Measurements from ENCODE around the gene MCTS1.

The MCTS1 gene

DNA sequence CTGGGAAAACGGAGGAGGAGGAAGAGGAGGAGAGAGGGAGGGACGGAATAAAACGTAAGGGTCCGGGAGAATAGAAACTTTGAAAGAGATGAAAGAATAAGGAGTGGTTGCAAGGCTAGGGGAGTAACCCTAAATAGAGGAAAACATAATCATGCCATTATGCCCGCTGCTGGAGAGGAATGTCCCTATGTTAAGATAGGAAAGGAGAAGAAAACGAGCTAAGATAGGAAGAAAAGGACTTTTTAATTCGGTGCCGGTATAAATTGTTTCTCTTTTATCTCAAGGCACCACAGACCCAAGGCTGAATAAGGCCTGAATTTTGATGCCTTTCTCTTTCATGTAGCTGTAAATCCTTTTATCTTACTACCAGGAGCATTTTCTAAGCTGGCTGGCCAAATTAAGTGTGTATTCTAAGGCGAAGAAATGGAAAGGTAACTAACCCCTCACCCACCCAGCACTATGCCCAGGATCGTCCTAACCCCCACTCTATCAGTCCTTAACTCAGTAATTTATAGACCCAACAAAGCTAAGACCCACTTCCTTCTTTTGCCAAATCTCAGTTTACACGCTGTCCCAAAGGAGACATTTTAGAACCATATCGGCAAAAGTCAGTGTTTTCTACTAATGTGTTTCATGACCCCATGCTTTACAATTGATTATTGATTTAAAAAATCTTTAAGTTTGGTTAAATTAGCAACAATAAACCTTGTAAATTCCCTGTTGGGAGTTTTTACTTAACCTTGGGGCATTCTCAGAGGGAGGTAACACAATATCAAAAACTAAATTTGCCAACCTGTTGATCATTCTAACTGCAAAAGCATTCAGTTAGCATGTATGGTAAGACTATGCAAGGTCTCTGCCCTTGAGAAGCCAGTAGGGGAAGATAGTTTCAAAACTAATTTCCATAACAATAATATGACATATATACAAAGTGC lies 42.0 kb upstream of the MCTS1 start:
- ChIA-PET CTCF (no interaction called here), POLR2A (ENCODE audit: low non-redundant PET) (interaction anchor here (0.9 kb wide), 1 partner anchor 42 kb away, joined by 3 read pairs; no protein-coding TSS in a partner anchor)
- no peak for TF ChIP-seq CTCF (conservative IDR thresholded peaks at IDR 0.05; ENCODE audit: low read depth)
- peak overlapping the region; percentile 94 for H3K27ac ChIP-seq
- no peak for DNase-seq (ENCODE audit: low spot score)

GRCh38 chrX:120562569-120562926 lies 41.4 kb upstream of the MCTS1 start:
- ChIA-PET CTCF (no interaction called here), POLR2A (ENCODE audit: low non-redundant PET) (no interaction called here)
- H3K27ac ChIP-seq, result no peak overlapping the region

GRCh38 chrX:120564925-120565324 lies 39.0 kb upstream of the MCTS1 start:
- POLR2A ChIA-PET (ENCODE audit: low non-redundant PET), result no interaction called here
- no peak for TF ChIP-seq CTCF (conservative IDR thresholded peaks at IDR 0.05; ENCODE audit: low read depth)
- CTCF ChIA-PET, result no interaction called here
- H3K27ac ChIP-seq, result no peak overlapping the region
- no peak for DNase-seq (ENCODE audit: low spot score)

More at GRCh38 chrX:120562569-120562926, 41.4 kb upstream of the MCTS1 start:
- no peak for TF ChIP-seq CTCF (conservative IDR thresholded peaks at IDR 0.05; ENCODE audit: low read depth)
- DNase-seq (ENCODE audit: low spot score), result no peak

DNA sequence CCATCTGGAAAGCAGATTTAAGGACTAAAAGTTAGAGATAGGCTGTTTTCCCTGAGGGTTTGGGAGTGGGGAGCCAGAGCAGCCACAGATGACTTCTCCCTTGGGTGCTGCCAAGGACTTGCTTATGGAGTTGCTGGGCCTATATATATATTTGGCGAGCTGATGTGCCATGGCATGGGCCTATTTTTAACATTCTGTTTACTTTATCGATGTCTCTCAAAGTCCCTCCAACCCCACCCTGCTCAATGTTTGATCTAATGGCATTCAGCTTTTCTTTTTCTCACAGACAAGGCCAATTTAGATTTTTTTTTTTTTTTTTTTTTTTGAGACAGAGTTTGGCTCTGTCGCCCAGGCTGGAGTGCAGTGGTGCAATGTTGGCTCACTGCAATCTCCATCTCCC lies 37.1 kb upstream of the MCTS1 start:
- no peak overlapping the region for H3K27ac ChIP-seq
- CTCF ChIA-PET, result interaction anchor here (0.6 kb wide), 1 partner anchor 19 kb away, joined by 3 read pairs; no protein-coding TSS in a partner anchor
- no peak for DNase-seq (ENCODE audit: low spot score)
- POLR2A ChIA-PET (ENCODE audit: low non-redundant PET), result no interaction called here
- no peak for TF ChIP-seq CTCF (conservative IDR thresholded peaks at IDR 0.05; ENCODE audit: low read depth)

- no peak for TF ChIP-seq CTCF (conservative IDR thresholded peaks at IDR 0.05; ENCODE audit: low read depth)
- POLR2A ChIA-PET (ENCODE audit: low non-redundant PET), result no interaction called here
- no peak for DNase-seq (ENCODE audit: low spot score)
- H3K27ac ChIP-seq, result no peak overlapping the region
- CTCF ChIA-PET, result no interaction called here
These were observed 35.9 kb upstream of the MCTS1 start for GRCh38 chrX:120568035-120568434.

DNA sequence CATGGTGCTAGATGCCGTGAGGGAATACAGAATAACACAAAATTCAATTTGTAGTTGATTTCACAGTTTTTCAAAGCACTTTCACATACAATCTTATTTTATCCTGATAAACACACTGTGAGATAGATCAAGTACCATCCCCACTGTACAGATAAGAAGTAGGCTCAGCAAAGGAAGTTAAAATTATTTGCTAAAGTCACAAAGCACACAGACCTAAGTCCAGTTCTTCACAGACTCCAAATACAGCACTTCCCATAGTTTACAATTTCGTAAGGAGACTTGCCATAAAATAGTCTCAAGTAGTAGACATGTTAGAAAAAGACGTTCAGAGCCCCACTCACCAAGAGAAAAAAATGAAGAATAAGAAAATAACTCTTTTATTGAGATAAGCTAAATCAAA lies 35.3 kb upstream of the MCTS1 start:
- TF ChIP-seq CTCF (conservative IDR thresholded peaks at IDR 0.05; ENCODE audit: low read depth), result no peak
- CTCF ChIA-PET, result interaction anchor here (0.7 kb wide), 1 partner anchor 88 kb away, joined by 3 read pairs; no protein-coding TSS in a partner anchor

More for the DNA sequence above, 35.3 kb upstream of the MCTS1 start:
- no peak for DNase-seq (ENCODE audit: low spot score)
- POLR2A ChIA-PET (ENCODE audit: low non-redundant PET), result no interaction called here
- no peak overlapping the region for H3K27ac ChIP-seq

Measured in RWPE1 (cell line).